D721Med (cell line): ENCODE data around the gene GCK.

Experiments used
- DNase-seq: peaks from one replicate; pipeline ENCODE4 v3.0.0; 2011; ENCODE audit warnings: low spot score; ENCODE audit not compliant: insufficient read length
- FAIRE-seq: peaks from 2 replicates; lab custom pipeline; 2011; peaks lifted over from hg19 to GRCh38; lab: Jason Lieb, UNC
- TF ChIP-seq, protein P1 (sequence below): IDR thresholded peaks from 2 replicates; pipeline ENCODE4 v1.5.1; 2012; ENCODE audit warnings: mild to moderate bottlenecking, control low read depth; ENCODE audit not compliant: insufficient read depth; ENCODE audit errors: missing control alignments

Gene GCK

DNA sequence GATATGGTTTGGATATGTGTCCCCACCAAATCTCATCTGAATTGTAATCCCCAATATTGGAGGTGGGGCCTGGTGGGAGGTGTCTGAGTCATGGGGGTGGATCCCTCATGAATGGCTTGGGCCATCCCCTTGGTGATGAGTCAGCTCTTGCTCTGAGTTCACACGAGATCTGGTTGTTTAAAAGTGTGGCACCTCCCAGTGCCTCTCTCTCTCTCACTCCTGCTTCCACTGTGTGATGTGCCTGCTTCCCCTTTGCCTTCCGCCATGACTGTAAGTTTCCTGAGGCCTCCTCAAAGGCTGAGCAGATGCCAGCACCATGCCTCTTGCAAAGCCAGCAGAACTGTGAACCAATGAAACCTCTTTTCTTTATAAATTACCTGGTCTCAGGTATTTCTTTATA is 4.8 kb upstream of the GCK start:
- DNase-seq = no peak

DNA sequence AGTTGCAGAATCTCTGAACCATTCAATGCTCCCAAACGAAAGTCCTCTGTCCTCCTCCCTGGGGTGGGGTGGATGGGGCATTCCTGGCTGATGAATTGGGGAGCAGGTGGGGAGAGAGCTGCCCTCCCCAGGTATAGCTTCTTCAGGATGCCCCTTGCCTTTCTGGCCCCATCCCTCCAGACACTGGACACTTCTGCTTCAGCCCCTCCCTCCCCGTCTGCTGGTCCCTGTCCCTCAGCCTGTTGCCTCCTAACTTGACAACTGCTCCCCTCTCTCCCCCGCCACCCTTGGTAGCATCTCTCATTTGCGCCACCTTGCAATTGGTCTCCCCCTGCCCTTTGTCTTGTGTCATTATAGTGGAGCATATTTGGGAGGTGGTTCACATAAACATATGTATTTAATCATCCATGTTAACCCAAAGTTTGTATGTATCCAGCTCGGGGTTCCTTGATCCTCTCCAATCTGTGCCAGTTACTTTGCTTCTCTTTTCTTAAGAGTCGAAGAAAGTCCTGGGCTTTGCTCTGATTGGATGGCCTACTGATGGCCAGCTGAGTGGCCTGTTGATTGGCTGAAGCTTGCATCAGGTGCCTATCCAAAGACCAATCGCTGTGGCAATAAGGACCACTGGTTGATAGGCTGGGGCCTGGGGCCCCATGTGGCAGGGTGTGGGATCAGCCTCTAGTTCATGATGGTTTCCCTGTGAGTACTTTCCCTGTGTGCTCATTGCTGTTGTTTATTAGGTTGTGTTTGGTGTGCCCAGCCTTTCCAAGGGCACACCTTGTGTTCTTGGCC is 4.0 kb upstream of the GCK start:
- DNase-seq = no peak
- no peak for FAIRE-seq
- TF ChIP-seq, protein P1, sequence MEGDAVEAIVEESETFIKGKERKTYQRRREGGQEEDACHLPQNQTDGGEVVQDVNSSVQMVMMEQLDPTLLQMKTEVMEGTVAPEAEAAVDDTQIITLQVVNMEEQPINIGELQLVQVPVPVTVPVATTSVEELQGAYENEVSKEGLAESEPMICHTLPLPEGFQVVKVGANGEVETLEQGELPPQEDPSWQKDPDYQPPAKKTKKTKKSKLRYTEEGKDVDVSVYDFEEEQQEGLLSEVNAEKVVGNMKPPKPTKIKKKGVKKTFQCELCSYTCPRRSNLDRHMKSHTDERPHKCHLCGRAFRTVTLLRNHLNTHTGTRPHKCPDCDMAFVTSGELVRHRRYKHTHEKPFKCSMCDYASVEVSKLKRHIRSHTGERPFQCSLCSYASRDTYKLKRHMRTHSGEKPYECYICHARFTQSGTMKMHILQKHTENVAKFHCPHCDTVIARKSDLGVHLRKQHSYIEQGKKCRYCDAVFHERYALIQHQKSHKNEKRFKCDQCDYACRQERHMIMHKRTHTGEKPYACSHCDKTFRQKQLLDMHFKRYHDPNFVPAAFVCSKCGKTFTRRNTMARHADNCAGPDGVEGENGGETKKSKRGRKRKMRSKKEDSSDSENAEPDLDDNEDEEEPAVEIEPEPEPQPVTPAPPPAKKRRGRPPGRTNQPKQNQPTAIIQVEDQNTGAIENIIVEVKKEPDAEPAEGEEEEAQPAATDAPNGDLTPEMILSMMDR = no peak

More for the DNA sequence above, 4.8 kb upstream of the GCK start:
- TF ChIP-seq, protein P1 = no peak
- FAIRE-seq = no peak

DNA sequence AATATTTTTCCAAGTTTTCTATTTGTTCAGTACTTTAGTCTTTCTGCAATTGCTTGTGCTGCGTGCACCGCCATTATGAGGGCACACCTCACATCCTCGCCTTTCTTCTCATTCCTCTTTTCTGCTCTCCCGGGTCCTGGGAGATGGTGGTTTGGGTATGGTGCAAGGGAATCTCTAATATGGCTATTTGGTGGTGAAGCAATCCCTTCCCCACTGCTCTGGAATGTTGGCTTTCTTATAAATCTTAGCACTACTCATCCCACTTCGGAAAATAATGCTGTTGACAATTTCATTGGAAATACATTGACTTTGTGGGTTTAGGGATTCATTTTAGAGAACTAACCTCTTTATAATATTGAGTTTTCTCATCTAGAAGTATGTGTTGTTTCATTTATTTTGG is 1.9 kb upstream of the GCK start:
- DNase-seq = no peak
- no peak for FAIRE-seq

DNA sequence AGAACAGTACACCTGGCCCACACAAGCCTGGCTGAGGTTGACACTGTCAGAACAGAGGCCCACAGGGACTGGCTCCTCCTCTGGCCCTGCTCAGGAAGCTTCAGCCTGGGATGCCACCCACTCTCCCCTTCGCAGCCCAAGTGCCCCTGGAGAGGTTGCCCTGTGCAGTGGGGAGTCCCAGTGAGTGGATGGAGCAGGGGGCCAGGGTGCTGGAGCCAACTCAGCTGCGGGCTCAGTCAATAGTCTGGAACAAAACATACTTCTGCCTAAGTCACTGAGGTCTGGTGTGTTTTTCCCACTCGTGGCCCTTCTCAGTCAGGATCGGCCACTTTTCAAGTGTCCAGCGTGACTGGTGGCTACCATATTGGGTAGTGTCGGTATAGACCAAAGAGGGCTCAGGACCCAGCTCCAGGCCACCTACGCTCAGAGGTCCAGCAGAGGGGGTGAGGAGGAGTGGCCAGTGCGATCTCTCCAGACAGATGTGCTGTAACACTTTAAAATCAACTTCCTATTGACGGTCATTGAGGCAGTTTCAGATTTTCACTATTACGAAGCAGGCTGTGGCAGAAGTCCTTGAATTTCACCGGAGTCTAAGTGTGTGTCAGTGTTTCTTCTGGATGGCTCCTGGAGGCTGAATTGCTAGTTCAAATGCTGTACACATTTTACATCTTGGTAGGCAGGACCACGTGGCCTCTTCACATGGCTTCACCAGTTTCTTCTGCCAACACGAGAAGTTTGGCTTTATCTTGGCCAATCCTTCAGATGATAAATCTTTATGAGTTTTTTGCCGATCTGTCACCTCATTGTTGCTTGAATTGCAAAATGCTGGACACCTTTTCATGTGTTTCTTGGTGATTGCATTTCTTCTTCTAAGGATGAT is 994 bp upstream of the GCK start:
- TF ChIP-seq, protein P1 = no peak
- DNase-seq (no peak), FAIRE-seq (no peak)

More for the DNA sequence above, 1.9 kb upstream of the GCK start:
- TF ChIP-seq, protein P1 = no peak

DNA sequence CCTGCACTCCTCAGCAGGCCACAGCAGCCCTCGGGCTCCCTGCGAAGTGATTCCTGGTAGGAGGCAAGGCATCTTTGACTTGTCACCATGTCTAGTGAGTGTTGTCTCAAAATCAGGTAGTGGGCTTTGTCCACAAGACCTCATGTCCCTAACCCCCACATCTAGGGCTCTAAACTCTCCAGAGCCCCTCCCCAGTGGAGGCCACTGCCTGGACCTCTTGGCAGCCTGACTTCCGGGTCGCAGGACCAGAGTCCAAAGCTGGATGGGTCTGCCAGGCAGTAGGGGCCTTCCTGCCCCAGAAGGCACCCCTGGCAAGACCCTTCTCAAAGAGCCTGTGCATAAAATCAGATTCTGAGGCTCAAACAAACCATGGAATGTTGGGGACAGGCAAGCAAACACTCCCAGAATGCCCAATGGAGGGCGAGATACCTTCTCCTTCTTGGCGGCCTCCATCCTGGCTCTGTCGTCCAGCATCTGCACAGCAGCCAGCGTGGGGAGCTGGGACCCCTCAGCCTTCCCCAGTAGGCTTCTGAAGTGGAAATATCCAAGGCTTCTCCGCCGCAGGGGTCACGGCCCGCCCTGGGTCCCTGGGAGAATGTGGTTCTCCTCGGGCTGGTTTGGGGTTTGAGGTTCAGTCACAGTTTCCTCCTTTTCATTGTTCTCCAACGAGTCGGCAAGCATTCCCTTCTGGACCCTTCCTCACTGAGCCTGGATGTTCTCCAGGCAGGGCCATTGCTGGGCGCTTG is 586 bp downstream of the GCK start:
- TF ChIP-seq, protein P1 = no peak
- DNase-seq = no peak
- FAIRE-seq = no peak

DNA sequence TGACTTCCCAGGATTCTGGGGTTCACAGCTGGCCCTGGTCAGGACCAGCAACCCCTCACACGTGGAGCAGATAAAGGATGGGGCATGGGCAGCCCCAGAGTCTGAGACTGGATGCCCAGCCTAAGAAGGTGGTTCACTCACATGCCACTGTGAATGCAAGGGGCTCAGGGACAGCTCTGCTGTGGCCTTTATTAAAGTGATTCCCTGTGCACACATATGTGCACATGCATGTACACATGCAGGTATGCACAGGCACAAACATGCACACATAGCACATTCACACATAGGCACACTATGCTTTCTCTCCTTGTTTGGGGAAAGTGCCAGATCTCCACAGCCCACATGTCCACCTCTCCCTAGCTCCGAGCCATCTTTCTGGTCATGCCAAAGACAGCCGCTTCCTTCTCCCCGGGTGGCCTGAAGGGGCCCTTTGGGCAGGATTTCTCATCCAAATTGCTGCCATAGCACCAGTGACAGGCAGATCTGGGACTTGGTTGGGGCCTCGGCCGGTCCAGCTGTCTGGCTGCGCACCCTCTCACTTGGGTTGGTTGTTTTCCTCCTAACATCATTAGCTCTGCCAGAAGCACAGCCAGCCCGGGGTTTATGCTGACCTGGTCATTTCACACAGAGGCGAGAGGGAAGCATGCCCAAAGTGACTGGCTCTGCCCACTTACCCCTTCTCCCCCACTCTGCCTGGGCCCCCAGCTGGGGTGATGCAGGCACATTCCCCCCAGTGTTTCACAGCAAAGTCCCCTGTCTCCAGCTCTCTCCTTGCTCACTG is 1.4 kb downstream of the GCK start:
- FAIRE-seq (no peak), DNase-seq (no peak)
- TF ChIP-seq, protein P1 = no peak
